GM20000 (cell line): ENCODE data around the gene PEX11A.

Experiments used
- DNase-seq: peaks from one replicate; pipeline ENCODE4 v3.0.0; 2012; ENCODE audit warnings: low spot score
- TF ChIP-seq, protein P1 (sequence below): IDR thresholded peaks from 2 replicates; pipeline ENCODE4 v1.5.1; 2012; ENCODE audit warnings: mild to moderate bottlenecking, control low read depth; ENCODE audit errors: extremely low read depth, missing control alignments

Gene PEX11A

DNA sequence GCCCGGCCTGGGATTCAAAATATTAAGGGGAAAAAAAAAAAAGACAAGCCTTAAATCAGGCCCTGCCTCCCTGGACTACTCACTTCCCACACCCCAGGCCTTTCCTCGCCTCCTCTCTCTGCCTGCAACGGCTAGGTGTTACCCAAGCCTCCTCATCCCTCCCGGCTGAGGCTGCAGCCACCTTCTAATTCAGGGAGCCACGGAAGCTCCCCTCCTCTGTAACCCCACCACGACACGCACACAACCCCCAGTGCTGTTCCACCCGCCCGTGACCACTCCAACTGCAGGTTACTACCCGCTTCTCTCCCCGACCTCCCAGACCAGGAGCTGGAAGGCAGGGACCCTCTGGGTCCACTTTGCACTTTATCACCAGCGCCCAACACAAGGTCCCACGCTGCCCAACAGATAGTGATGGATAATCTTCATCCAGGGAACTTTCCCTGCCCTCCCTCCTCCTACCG is 36.2 kb downstream of the PEX11A start:
- TF ChIP-seq, protein P1, sequence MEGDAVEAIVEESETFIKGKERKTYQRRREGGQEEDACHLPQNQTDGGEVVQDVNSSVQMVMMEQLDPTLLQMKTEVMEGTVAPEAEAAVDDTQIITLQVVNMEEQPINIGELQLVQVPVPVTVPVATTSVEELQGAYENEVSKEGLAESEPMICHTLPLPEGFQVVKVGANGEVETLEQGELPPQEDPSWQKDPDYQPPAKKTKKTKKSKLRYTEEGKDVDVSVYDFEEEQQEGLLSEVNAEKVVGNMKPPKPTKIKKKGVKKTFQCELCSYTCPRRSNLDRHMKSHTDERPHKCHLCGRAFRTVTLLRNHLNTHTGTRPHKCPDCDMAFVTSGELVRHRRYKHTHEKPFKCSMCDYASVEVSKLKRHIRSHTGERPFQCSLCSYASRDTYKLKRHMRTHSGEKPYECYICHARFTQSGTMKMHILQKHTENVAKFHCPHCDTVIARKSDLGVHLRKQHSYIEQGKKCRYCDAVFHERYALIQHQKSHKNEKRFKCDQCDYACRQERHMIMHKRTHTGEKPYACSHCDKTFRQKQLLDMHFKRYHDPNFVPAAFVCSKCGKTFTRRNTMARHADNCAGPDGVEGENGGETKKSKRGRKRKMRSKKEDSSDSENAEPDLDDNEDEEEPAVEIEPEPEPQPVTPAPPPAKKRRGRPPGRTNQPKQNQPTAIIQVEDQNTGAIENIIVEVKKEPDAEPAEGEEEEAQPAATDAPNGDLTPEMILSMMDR = no peak
- no peak for DNase-seq

DNA sequence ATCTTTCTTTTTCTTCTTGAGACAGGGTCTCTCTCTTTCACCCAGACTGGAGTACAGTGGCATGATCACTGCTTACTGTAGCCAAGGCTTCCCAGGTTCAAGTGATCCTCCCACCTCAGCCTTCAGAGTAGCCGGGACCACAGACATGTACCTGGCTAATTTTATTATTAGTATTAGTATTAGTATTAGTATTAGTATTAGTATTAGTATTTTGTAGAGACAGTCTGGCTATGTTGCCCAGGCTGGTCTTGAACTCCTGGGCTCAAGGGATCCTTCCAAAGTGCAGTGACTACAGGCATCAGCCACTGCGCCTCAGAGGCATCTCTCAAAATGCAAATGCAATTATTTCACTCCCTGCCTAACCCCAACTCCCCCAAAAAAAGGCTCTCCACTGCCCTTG is 37.0 kb downstream of the PEX11A start:
- DNase-seq = no peak
- TF ChIP-seq, protein P1 = no peak

DNA sequence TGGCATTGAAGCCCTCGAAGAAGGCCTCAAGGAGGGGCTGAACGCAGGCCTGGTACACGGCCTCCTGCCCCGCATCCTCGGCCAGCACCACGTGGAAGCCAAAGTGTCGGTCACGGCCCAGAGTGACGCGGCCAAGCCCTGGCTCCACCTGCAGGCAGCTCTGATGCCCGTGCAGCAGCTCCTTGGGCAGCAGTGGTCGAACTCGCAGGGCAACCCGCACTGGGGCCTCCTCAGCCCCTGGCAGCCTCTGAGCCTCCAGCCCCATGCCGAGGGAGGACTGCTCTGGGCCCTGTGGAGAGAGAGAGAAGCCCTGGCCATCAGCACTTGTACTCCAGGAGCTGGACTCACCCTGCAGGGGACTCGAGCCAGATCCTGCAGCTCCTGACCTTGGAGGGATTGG is 37.9 kb downstream of the PEX11A start:
- TF ChIP-seq, protein P1 = no peak
- DNase-seq = no peak

DNA sequence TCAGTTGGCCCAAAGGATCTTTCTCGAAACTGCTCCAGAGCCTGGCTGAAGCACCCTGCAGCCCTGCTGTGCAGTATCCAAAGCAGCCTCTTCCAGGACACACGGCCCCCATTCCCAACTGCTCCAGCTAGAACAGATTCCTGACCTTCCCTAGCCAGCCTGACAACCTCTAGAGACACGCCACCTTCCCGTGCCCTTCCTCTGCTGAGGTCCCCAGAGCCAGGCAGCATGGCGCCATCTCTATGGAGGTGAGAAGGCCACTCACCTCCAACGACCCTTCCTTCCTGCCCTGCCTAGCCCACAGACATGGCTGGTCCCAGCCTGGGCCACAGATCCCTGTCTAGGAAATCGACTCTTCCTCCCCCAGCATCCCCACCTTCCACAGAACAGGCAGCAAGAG is 38.4 kb downstream of the PEX11A start:
- TF ChIP-seq, protein P1 = no peak
- no peak for DNase-seq

DNA sequence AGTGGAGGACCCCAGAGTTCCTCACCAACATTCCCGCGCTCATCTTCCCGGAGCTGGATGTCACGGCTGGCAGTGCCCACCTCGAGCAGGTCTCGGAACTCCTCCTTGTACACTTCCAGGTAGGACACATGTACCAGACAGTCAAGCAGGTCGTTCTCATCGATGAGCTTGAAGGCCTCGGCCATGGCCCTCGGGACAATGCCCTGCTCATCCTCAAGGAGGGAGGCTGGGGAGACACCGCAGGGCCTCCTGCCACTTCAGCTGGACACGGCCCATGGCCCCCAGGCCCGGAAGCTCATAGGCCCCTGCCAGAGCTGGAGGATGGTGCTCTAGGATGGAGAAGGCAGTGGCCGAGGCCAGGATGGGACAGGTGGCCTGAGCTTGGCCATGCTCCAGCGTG is 40.8 kb downstream of the PEX11A start:
- TF ChIP-seq, protein P1 = no peak
- no peak for DNase-seq

DNA sequence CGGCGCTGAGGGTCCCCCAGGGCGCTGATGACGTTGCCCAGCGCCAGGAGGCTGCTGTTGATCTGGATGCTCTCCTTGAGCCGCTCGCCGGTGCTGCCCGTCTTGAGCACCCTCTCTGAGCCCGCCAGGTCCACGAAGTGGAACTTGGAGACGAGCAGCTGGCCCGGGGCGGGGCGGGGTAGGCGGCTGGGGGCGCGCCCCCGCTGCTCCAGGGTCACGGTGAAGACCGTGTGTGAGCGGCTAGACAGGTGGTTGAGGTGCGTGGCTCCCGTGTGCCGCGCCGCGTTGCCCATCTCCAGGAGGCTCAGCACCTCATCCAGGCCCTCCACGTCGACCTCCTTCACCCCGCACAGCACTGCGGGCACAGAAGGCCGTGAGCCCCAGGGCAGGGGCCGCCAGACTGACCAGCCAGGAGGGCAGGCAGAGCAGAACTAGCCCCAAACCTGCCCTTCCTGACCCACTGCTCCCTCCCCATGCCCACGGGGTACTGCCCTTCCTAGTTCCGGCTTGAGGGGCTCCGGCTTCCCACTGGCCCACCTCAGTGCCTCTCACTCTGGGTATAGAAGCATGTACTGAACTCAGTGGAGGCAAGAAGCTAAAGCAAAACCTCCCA is 41.4 kb downstream of the PEX11A start:
- TF ChIP-seq, protein P1 = no peak
- no peak for DNase-seq

DNA sequence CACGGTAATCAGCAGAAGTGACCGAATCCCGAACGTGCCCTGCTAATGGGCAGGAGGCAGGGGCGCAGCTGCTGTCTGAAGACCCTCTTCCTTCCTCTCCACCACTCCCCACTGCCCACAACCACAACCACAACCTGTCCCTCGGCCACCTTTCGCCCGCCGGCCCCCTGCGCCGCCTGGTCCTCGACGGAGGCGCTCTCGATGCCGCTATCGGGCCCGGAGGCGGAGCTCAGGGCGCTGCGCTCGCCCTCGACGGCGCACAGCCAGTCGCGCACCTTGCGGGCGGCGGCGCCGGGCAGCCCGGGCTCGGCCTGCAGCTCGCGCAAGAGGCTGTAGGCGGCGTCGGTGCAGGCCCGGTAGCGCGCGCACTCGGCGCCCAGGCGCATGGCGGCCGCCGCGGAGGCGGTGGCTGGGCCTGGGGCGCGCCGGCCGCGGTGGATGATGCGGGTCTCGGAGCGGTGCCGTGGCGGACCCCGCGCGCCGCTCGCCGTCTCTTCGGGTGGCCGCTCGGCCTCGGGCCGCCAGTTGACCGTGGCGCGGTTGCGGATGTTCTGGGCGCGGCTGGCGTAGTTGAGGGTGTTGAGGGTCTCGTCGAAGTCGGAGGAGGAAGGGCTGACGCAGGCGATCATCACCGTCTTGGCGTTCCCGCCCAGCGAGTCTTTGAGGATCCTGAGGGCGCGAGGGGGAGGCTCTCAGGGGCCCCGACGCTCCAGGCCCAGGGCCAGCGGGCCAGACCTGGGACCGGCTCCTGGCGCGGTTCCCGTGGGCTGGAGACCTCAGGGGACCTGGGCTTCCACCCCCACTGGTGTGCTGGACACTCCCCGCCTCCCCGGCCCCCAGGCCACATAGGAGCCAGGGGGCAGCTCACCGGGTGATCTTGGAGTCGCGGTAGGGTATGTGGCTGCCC is 42.2 kb downstream of the PEX11A start:
- TF ChIP-seq, protein P1 = no peak
- DNase-seq = no peak
